ENCODE measurements around the gene PRKCA. TPM values are rescaled to one million over a fixed set of nuclear protein-coding genes. Genes with fewer than 3 reads are reported as not detected.

The PRKCA gene
- total RNA-seq, 4 donors from 2014 or later: 9.6 to 15.5 (median 11.1) TPM

GRCh38 chr17:66733759-66734158 lies 431.3 kb downstream of the PRKCA start:
- TF ChIP-seq POLR2A (IDR thresholded peaks at IDR 0.05) (no peak), CTCF (IDR thresholded peaks at IDR 0.05) (no peak)
- no peak overlapping the region for H3K4me3 ChIP-seq (ENCODE audit: low read depth, poor library complexity, severe bottlenecking)
- no peak for DNase-seq (ENCODE audit: low spot score in 2 of 2)
- WGBS, 2 donors: 95 to 97% methylated on average over 2 of the region's 2 CpGs
- intact Hi-C loops (cut with DNase I; ENCODE audit: low total_unique reads): no loop called here

GRCh38 chr17:66734186-66734943 lies 432.0 kb downstream of the PRKCA start:
- 81 to 82% methylated on average over 8 of the region's 8 CpGs for WGBS, 2 donors
- DNase-seq (ENCODE audit: low spot score in 2 of 2): no peak
- intact Hi-C loops (cut with DNase I; ENCODE audit: low total_unique reads): no loop called here
- TF ChIP-seq POLR2A (IDR thresholded peaks at IDR 0.05) (no peak), CTCF (IDR thresholded peaks at IDR 0.05) (no peak)
- H3K4me3 ChIP-seq (ENCODE audit: low read depth, poor library complexity, severe bottlenecking): no peak overlapping the region

GRCh38 chr17:66737524-66737923 lies 435.1 kb downstream of the PRKCA start:
- no peak overlapping the region for H3K4me3 ChIP-seq (ENCODE audit: low read depth, poor library complexity, severe bottlenecking)
- DNase-seq (ENCODE audit: low spot score in 2 of 2): no peak
- intact Hi-C loops (cut with DNase I; ENCODE audit: low total_unique reads): no loop called here
- WGBS, 2 donors: 46 to 68% methylated on average over 12 of the region's 12 CpGs
- TF ChIP-seq CTCF (IDR thresholded peaks at IDR 0.05) (no peak), POLR2A (IDR thresholded peaks at IDR 0.05) (no peak)

GRCh38 chr17:66738301-66738700 lies 435.9 kb downstream of the PRKCA start:
- no peak for DNase-seq (ENCODE audit: low spot score in 2 of 2)
- WGBS, 2 donors: 79 to 91% methylated on average over 4 of the region's 4 CpGs
- H3K4me3 ChIP-seq (ENCODE audit: low read depth, poor library complexity, severe bottlenecking): no peak overlapping the region
- intact Hi-C loops (cut with DNase I; ENCODE audit: low total_unique reads): no loop called here
- no peak for TF ChIP-seq CTCF (IDR thresholded peaks at IDR 0.05)
- TF ChIP-seq POLR2A (IDR thresholded peaks at IDR 0.05): no peak

- no peak overlapping the region for H3K4me3 ChIP-seq (ENCODE audit: low read depth, poor library complexity, severe bottlenecking)
- intact Hi-C loops (cut with DNase I; ENCODE audit: low total_unique reads): no loop called here
- no peak for DNase-seq (ENCODE audit: low spot score in 2 of 2)
- no peak for TF ChIP-seq POLR2A (IDR thresholded peaks at IDR 0.05)
- TF ChIP-seq CTCF (IDR thresholded peaks at IDR 0.05): no peak
- WGBS, 2 donors: 80 to 84% methylated on average over 8 of the region's 8 CpGs
Measured at GRCh38 chr17:66739553-66739952, 437.1 kb downstream of the PRKCA start.

GRCh38 chr17:66740226-66740625 lies 437.8 kb downstream of the PRKCA start:
- no peak overlapping the region for H3K4me3 ChIP-seq (ENCODE audit: low read depth, poor library complexity, severe bottlenecking)
- TF ChIP-seq CTCF (IDR thresholded peaks at IDR 0.05) (no peak), POLR2A (IDR thresholded peaks at IDR 0.05) (no peak)
- DNase-seq (ENCODE audit: low spot score in 2 of 2): no peak
- 44 to 49% methylated on average over 5 of the region's 5 CpGs for WGBS, 2 donors
- intact Hi-C loops (cut with DNase I; ENCODE audit: low total_unique reads): no loop called here
